HS-5 (cell line): ENCODE results near the gene MICOS13.
"Not testable (repeated sequence)": the region's sequence is repeated elsewhere in the genome, so short reads cannot be mapped to it uniquely, and the experiment has no call there.

ENCODE experiments used
- DNase-seq: peaks from one replicate; pipeline ENCODE4 v3.0.0-alpha.2; 2012; ENCODE audit warnings: low read depth

Gene MICOS13

DNA sequence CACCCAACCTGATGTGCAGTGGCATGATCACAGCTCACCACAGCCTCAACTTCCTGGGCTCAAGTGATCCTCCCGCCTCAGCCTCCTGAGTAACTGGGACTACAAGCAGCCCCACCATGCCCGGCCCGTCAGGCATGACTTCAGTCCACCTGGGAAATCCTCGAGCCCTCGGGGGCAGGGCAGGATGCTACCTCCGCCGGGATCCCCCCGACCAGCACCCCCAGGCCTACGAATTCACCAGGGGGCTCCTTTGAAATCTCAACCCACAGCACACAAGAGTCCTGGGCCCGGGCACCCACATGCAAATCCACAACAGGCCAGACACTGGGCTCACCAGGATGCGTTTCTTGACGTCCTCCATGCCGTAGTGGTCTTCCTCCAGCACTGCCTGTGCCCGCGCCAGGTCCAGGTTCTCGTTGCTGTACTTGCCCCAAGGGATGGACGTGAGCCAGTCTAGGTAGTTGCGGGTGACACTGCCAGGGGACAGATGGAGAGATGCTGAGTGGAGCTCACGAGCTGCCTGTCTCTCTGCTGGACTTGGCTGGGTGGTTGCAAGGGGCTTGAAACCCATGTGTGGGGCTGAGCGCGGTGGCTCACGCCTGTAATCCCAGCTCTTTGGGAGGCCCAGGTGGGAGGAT is 20.3 kb upstream of the MICOS13 start:
- DNase-seq: no peak

DNA sequence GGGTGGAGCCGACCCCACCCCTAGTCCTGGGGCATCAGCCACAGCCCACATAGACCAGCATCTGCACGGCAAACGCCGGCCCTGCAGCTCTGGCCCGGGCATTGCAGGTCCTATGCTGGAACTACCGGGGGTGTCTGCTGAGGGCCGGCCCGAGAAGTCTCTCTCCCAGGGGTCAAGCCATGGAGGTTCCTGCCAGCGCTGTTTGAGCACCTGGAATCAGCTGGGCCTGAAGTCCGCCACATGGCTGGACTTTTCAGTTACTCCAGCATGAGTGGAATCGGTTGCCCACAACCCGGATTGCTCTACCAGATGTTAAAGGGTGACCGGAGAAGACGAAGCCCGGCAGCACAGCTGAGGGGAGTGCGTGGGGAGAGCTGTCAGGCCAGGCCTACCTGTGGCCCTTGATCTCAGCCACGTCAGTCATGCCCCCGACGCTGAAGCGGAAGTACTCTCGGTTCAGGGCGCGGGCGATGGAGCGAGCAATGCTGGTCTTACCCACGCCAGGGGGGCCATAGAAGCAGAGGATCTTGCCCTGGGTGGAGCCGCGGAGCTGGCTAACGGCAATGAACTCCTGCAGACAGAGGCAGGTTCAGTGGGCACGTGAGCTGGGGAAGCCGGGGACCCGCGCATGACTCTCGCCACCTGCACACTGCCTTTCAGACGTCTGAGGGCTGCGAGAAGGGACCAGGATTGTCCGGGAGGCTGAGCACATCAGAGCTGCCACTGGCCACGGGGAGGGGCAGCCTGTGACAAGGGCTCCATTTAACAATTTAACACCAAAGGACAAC is 18.5 kb upstream of the MICOS13 start:
- DNase-seq: no peak

DNA sequence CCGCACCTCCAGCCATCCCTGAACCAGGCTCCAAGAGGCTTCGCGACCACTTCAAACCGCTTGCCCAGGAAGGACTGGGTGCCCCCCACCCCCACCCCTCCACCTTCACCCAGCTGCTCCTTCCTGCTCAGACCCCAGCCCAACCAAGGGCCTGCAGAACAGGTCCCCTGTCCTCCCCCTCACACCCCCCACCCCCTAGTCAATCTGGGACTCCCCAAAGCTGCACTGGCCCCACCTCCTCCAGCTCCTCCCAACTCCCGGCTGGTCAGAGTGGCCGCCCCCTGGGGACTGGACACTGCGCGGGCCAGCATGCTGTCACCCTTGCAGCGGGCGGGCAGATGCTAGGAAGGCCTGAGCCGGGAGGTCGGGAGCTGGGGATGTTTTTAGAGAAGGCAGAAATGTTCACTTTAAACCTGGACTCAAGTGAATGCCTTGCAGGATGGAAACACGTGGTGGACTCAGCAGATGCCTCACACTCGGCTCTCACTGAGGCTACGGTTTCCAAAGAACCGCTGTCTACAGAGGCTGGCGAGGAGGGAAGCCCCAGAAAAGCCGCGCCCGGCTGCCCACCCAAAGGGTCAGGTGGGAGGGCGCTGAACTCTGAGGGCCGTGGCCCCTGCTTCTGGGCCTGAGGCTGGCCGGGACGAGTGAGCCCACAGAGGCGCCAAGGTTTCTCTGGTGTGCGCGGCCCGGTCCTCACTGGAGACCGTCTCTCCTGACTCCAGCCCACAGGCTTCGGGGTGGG is 17.7 kb upstream of the MICOS13 start:
- no peak for DNase-seq

DNA sequence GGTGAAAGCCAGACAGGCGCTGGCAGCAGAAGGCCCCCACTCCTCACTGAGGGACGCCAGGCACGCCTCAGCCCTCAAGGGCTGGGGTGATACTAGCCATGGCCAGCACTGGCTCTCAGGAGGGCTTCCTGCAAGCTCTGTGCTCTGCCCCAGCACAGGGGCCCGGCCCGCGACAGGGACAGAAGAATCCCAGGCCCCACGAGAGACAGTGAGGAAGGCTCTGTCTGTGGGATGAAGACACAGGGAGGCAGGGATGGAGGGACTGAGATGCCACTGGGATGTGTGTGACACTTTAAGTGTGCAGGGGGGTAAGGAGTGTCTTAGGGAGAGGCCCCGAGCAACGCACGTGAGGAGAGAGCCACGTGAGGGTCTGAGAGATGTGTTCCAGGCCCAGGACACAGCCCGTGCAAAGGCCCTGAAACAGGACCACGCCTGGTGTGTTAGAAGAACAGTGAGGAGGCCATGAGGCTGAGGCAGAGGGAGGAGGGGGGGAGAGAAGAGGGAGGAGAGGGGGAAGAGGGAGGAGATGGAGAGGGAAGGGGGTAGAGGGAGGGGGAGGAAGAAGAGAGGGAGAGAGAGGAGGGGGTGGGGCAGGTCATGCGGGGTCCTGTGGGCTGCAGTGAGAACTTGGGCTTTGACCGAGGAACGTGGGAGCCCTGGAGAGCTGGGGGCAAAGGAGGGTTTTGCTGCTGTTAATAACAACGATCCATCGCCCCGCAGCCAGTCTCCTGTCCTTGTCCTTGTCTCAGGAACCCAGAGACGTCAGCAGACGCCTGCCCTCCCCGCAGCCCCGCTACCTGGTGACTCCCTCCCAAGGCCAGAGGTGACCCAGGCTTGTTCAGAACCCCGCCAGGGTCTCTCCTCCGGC is 16.9 kb upstream of the MICOS13 start:
- no peak for DNase-seq

DNA sequence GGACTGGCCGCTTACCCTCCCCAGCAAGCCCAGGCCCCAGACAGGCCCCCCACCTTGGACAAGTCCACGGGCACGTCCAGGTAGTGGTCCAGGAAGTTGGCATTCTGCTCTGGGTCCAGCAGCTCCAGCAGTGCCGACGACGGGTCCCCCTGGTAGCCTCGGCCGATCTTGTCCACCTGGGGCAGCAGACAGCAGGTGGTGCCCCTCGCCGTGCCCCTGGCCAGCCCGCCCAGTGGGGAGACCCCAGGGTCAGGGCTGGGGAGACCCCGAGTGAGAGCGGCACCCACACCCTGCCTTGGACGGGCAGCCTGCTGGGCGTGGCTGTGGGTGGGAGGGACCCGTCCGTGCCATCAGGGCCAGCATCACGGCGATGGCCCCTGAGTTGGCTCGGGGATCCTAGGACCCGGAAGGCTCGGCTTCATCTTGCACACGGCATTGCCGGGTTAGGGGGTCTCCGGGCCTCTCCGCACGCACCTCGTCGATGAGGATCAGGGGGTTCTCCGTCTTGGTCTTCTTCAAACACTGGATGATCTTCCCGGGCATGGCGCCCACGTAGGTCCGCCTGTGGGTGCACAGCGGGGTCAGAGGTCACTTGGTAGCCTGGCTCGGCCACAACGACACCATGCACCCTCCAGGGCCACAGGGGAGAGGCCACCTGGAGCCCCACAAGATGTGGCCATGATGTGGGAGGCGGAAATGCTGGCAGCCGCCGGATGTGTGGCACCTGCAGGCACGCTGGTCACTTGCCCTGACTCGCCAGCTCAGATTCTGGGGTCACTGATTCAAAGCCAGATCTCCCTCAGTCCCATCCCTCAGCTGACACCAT is 16.1 kb upstream of the MICOS13 start:
- DNase-seq: no peak

DNA sequence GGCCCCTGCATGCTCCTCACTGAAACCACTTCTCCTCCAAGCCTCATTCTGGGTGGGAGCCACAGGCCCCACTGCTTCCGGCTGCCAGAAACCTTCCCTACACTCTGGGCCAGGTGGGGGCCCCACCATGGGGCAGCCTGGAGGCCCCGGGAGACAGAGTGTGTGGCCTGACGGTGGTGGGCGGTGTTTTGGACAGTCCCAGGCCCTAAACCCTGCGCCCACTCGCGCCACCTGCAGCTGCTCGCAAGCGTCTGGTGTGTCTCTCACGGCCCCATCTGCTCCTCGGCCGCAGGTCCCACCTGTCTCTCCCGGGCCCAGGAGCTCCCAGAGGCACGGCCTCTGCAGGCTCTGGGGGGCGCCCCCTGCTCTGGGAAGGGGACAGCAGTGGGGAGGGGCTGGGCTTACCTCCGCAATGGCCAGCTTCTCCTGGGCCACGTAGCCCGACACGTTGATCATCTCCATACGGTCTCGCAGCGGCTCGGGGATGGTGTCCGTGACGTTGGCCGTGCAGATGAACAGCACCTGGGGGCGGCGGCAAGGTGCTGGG is 15.4 kb upstream of the MICOS13 start:
- no peak for DNase-seq

DNA sequence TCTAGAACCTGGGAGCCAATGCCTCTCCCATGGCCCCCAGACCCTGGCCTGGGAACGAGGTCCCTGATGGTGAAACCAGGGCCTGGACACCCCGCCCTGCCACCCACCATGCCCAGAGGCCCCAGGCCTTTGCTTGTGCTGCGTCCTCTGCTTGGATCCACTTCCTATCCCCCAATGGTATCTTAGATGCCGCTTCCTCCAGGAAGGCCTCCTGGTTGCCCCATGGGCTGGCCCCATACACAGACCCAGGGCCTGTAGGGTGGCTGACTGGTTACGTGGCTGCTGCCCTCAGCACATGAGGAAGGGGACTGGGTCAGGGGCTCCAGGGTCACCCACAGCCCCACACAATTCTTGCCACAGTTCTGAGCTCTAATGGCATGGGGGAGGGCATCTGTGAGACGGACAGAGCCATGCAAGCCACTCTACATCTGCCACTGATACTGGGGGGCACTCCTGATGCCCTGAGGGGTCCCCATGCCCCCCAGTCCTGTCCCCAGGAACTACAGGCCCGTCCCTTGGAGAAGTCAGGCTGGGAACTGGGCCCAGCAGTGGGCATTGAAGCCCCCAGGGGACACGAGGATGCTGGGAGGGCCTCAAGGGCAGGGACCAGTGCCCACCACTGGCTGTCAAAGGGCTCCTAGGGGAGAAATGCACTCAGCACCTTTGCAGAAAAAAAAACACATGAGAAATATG is 14.8 kb upstream of the MICOS13 start:
- DNase-seq: no peak

DNA sequence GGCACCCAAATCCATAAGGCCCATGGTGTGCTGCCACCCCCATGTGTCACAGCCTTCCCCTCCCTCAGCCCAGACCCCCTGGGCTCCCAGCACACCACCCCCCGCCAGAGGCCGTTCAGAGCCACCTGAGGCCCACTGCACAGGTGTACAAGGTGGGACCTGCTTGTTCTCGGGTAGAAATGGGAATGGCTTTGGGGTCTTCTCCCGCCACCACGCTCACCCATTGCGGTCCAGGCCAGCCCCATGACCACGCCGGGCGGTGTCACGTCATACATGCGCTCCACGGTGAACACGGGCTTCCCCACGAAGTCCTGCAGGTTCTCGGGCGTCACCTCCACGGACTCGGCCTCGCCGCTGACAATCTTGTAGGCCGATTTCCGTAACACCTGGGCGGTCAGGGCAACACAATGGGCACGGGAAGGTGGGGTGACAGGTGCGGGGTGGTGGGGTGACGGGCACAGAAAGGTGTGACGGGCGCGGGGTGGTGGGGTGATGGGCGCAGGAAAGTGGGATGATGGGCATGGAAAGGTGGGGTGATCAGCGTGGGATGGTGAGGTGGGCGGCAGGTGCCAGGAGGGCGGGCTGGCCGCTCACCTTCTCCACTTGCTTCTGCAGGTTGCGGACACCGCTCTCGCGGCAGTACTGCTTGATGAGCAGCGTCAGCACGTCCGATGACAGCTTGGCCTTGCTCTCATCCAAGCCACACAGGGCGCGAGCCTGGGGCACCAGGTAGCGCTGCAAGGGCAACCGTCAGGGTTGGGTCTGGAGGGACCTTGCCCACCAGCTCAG is 14.0 kb upstream of the MICOS13 start:
- DNase-seq: no peak

DNA sequence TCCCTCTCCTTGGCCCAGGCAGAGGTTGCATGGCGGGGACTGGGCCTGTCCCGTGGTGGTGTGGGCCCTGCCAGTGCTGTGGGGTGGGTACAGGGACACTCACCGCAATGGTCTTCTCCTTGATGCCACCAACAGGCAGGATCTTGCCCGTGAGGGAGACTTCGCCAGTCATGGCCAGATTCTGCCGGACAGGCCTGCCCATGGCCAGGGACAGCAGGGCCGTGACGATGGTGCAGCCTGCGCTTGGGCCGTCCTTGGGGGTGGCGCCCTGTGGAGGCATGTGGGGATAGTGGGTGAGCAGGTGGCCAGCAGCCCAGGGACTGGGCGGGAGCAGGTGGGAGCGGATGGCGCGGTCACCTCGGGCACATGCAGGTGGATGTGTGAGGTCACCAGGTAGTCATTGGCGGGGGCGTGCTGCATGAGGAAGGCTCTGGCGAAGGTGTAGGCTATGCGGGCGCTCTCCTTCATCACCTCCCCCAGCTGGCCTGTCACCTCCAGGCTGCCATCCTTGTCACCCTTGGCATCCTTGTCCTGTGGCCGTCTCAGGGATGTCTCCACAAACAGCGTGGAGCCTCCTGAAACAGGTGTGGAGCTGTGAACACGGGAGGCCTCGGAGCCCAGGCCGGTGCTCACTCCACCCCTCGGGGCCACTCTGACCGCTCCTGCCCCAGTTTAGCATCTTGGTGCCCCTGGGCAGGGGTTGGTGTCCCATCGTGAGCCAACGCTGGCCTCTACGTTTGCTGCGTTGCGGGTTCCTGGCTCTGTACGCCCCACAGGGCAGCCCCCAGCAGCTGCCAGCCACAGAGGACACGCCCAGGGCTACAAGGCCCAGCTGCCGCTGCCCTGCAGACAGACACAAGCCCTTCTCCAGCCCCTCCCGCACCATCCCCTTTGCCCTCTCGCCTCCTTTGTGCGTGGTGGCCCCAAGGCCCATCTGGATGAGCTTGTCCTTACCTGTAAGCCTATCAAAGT is 13.2 kb upstream of the MICOS13 start:
- no peak for DNase-seq

DNA sequence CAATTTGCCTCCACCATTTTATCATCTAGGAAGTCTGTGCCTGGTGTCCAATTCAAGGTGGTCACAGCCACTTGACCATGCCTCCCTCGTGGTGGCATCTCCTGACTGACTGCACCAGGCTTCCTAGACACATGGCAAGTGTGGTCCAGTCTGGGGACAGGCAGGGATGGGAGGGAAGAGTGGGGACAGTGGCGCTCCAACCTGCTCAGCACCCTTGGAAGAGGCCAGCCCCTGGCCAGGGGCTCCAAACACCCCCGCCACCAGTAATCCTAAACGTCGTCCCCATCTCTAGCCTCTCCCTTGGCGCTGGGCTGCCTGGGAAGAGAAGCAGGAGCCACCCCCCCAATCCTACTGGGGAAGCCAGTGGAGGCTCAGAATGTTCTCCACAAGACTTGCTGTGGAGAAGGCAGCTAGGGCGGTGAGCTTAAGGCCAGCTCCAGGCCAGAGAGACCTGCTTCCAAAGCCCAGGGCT is 12.4 kb upstream of the MICOS13 start:
- no peak for DNase-seq

DNA sequence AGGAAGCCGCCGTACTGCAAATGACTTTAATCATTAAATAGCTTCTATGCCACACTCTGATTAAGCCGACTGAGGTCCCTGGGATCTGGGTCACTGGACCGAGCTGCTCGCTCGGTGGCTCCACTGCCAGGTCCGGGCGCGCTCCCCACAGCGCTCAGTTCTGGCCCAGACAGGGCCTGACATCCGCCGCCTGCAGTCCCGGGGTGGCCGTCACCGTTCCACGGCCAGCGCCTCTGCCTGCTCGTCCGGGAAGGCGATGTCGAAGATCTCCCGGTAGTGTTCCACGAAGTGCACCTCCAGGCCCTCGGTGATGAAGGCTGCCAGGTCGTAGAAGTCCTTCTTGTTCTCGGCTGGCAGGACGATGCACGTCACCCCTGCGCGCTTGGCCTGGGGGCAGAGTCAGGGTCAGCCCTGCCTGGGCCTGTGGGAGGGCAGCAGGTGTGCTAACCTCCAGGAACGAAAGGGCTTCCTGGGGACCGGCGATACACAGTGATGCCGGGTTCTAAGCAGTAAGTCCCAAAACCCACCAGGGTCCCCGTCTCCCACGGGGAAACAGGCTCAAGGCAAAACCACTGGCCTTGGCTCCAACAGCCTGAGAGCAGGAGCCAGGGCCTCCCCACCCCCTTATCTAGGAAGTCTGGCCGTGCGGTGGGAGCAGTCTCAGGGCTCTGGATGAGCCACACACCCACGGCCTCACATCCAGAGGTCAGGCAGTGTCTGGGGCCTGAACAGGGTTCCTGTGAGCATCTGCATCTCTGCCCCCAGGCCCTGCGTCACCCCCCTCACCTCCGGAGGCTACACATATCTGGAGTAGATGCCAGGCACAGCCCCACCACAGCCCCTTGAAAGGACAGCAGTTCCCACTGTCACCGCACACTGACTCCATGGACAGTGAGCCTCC is 11.8 kb upstream of the MICOS13 start:
- DNase-seq: no peak

DNA sequence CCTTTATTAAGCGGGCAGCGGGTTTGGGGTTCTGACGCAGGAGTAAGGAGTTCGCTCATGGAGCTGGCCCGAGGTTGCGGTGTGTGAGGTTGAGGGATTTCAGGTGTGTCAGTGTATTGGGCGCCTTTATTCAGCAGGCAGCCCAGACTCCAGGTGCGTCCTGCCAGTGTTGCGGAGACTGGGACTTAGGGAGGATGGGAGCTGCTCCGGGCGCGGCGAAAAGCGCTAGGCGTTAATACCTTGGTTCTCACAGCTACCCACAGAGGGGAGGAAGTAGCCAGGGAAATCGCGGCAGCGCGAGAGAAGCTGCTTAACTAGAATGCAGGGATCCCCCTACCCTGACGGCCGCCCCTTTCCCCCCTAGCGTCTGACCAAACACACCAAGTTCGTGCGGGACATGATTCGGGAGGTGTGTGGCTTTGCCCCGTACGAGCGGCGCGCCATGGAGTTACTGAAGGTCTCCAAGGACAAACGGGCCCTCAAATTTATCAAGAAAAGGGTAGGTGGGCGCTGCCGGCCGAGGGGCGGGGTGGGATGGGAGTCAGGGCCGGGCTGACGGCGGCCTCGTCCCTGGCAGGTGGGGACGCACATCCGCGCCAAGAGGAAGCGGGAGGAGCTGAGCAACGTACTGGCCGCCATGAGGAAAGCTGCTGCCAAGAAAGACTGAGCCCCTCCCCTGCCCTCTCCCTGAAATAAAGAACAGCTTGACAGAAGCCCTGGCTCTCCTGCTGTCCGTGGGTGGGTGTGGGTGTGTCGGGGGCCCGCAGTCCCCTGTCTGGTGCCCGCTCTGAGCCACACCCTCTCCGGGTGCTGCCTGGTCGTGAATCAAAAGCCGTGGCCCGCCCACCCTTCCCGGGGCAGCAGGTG is 10.9 kb upstream of the MICOS13 start:
- no peak for DNase-seq

DNA sequence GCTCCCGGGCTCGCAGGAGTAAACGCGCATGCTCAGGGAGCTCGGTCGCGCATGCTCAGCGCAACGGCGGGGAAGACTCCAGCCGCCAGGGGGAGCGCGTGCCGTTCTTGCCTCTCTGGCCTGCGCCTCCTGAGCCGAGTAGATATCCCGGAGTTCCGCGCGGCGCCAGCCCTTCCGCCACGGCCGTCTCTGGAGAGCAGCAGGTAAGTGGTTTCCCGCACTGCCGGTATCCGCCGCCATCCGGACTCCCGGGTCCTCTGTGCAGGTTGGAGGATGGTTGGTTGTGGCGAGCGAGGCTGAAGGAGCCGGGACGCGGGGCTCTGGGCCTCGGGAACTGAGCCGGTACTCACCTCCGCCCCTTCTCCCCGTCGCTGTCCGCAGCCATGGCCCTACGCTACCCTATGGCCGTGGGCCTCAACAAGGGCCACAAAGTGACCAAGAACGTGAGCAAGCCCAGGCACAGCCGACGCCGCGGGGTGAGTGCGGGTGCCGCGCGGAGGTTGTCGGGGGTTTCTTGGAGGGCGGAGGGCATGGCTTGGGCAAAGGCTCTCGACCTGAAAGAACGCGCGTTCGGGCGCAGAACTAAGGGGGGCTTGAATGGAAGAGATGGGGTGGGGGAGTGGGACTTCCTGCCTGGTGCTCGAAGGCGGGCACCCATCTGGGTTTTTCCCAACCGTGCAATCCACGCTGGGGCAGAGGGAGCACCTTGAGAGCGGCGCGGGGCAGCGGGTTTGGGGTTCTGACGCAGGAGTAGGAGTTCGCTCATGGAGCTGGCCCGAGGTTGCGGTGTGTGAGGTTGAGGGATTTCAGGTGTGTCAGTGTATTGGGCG is 10.0 kb upstream of the MICOS13 start, which contains the start of gene RPL36:
TSS of gene RPL36 (plus strand) at position 171 of the 830 bp plus-strand sequence. CDS start at position 384, 213 bp downstream.
- DNase-seq: peak; percentile 76

DNA sequence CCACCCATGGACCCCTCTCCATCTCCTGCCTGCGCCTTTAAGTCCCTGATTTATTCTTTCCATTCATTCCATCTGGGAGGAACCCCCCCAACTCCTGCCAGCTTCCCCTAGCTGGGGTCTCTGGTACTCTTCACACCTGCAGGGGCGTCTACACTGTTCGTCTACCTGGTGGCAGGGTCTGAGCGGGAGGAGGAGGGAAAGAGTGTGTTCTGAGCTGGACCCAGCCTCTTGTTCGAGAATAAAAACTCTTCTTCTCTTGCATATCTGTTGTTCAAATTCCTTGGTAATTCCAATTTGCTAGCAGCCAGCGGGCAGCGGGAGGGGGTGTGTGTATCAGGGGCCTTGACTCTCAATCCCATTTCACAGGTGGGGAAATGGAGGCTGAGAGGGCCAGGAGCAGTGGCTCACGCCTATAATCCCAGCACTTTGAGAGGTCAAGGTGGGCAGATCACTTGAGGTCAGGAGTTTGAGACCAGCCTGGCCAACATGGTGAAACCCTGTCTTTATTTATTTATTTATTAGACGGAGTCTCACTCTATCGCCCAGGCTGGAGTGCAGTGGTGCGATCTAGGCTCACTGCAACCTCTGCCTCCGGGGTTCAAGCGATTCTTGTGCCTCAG is 8.1 kb upstream of the MICOS13 start:
- DNase-seq: not testable (repeated sequence)
